Erythroblast (primary cell): ENCODE measurements around the gene ISCA1.

Source experiments
- GATA1 ChIP-seq: IDR thresholded peaks from 2 replicates; pipeline ENCODE4 v1.6.1; 2011; ENCODE audit warnings: low read depth, mild to moderate bottlenecking, control low read depth, low read length, moderate library complexity
- POLR2A ChIP-seq: IDR thresholded peaks from 2 replicates; pipeline ENCODE4 v1.6.1; 2011; ENCODE audit warnings: mild to moderate bottlenecking, low read length

DNA sequence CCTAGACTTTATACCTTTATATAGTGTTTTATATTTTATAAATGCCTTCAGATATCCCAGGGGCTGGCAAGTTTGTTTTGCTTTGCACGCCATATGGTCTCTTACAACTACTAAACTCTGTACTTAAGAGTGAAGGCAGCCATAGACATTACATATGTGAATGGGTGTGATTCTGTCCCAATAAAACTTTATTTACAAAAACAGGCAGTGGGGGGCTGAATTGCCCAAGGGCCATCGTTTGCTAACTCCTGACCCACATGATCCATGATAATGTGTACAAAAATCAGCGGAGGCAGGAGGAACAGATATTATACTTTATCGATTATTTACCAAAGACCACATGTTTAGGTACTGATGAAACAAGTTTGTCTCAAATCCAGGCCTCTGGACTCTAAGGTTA, 35.8 kb upstream of the ISCA1 start:
- TF ChIP-seq POLR2A (no peak), GATA1 (no peak)
